Measurements from ENCODE around the gene GSPT2. TPM values are rescaled to one million over a fixed set of nuclear protein-coding genes. Genes with fewer than 3 reads are reported as not detected.

The GSPT2 gene
- total RNA-seq, 1 experiment from 2014 or later, result 38.1 TPM

- no peaks in the 10 kb centered on the region for H3K9me3 Mint-ChIP-seq (ENCODE audit: low read depth, unreplicated experiment)
- DNase-seq, result no peak
- H3K27me3 Mint-ChIP-seq (ENCODE audit: unreplicated experiment), result no peaks in the 10 kb centered on the region
- no TSS peak for BruUV-seq (replicated peaks)
- no peak overlapping the region for H3K27ac Mint-ChIP-seq (ENCODE audit: unreplicated experiment)
- intact Hi-C loops (cut with micrococcal nuclease; ENCODE audit: unreplicated experiment), result no loop called here
- no peaks in the 10 kb centered on the region for H3K36me3 Mint-ChIP-seq (ENCODE audit: insufficient read depth, unreplicated experiment)
- H3K4me1 Mint-ChIP-seq (ENCODE audit: low read depth, unreplicated experiment), result no peaks in the 10 kb centered on the region
- H3K4me3 Mint-ChIP-seq (ENCODE audit: low read depth, unreplicated experiment), result no peak overlapping the region
- CTCF ChIA-PET, result no interaction called here
- TF ChIP-seq, protein P1, sequence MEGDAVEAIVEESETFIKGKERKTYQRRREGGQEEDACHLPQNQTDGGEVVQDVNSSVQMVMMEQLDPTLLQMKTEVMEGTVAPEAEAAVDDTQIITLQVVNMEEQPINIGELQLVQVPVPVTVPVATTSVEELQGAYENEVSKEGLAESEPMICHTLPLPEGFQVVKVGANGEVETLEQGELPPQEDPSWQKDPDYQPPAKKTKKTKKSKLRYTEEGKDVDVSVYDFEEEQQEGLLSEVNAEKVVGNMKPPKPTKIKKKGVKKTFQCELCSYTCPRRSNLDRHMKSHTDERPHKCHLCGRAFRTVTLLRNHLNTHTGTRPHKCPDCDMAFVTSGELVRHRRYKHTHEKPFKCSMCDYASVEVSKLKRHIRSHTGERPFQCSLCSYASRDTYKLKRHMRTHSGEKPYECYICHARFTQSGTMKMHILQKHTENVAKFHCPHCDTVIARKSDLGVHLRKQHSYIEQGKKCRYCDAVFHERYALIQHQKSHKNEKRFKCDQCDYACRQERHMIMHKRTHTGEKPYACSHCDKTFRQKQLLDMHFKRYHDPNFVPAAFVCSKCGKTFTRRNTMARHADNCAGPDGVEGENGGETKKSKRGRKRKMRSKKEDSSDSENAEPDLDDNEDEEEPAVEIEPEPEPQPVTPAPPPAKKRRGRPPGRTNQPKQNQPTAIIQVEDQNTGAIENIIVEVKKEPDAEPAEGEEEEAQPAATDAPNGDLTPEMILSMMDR (IDR thresholded peaks at IDR 0.05; ENCODE audit: unreplicated experiment), result no peak
These were observed 15.0 kb upstream of the GSPT2 start for GRCh38 chrX:51728202-51728601.

GRCh38 chrX:51737091-51737490 is 6.2 kb upstream of the GSPT2 start:
- no peaks in the 10 kb centered on the region for H3K36me3 Mint-ChIP-seq (ENCODE audit: insufficient read depth, unreplicated experiment)
- CTCF ChIA-PET, result no interaction called here
- no peaks in the 10 kb centered on the region for H3K9me3 Mint-ChIP-seq (ENCODE audit: low read depth, unreplicated experiment)
- no peaks in the 10 kb centered on the region for H3K27me3 Mint-ChIP-seq (ENCODE audit: unreplicated experiment)
- intact Hi-C loops (cut with micrococcal nuclease; ENCODE audit: unreplicated experiment), result no loop called here
- BruUV-seq (replicated peaks), result no TSS peak
- no peak overlapping the region for H3K27ac Mint-ChIP-seq (ENCODE audit: unreplicated experiment)
- no peak for DNase-seq
- H3K4me1 Mint-ChIP-seq (ENCODE audit: low read depth, unreplicated experiment), result peaks cover 13% of the 10 kb centered on the region
- H3K4me3 Mint-ChIP-seq (ENCODE audit: low read depth, unreplicated experiment), result no peak overlapping the region
- TF ChIP-seq, protein P1 (IDR thresholded peaks at IDR 0.05; ENCODE audit: unreplicated experiment), result no peak

GRCh38 chrX:51742586-51742985 is 656 bp upstream of the GSPT2 start:
- BruUV-seq (replicated peaks), result no TSS peak
- Mint-ChIP-seq H3K36me3 (ENCODE audit: insufficient read depth, unreplicated experiment) (peaks cover 45% of the 10 kb centered on the region), H3K27ac (ENCODE audit: unreplicated experiment) (peak overlapping the region; percentile 99), H3K4me3 (ENCODE audit: low read depth, unreplicated experiment) (peak overlapping the region; percentile 92), H3K9me3 (ENCODE audit: low read depth, unreplicated experiment) (no peaks in the 10 kb centered on the region), H3K27me3 (ENCODE audit: unreplicated experiment) (no peaks in the 10 kb centered on the region), H3K4me1 (ENCODE audit: low read depth, unreplicated experiment) (peaks cover 13% of the 10 kb centered on the region)
- intact Hi-C loops (cut with micrococcal nuclease; ENCODE audit: unreplicated experiment), result no loop called here
- TF ChIP-seq, protein P1 (IDR thresholded peaks at IDR 0.05; ENCODE audit: unreplicated experiment), result no peak
- DNase-seq, result no peak
- CTCF ChIA-PET, result no interaction called here

- intact Hi-C loops (cut with micrococcal nuclease; ENCODE audit: unreplicated experiment), result loop anchor here (2.0 kb wide), 1 partner anchor 49 kb away; no protein-coding TSS in a partner anchor
- no peaks in the 10 kb centered on the region for H3K4me1 Mint-ChIP-seq (ENCODE audit: low read depth, unreplicated experiment)
- peaks cover 45% of the 10 kb centered on the region for H3K36me3 Mint-ChIP-seq (ENCODE audit: insufficient read depth, unreplicated experiment)
- TF ChIP-seq, protein P1 (IDR thresholded peaks at IDR 0.05; ENCODE audit: unreplicated experiment), result no peak
- no peak overlapping the region for H3K27ac Mint-ChIP-seq (ENCODE audit: unreplicated experiment)
- CTCF ChIA-PET, result no interaction called here
- H3K4me3 Mint-ChIP-seq (ENCODE audit: low read depth, unreplicated experiment), result no peak overlapping the region
- BruUV-seq (replicated peaks), result no TSS peak
- H3K9me3 Mint-ChIP-seq (ENCODE audit: low read depth, unreplicated experiment), result no peaks in the 10 kb centered on the region
- no peaks in the 10 kb centered on the region for H3K27me3 Mint-ChIP-seq (ENCODE audit: unreplicated experiment)
- DNase-seq, result no peak
These were observed 4.4 kb downstream of the GSPT2 start for GRCh38 chrX:51747671-51748070.

Data from Calu3 (cell line).